ENCODE results near the gene SPTB. TPM values are rescaled to one million over a fixed set of nuclear protein-coding genes. Genes with fewer than 3 reads are reported as not detected.

SPTB gene
- total and polyA plus RNA-seq, 2 experiments from 2014 or later: 1.1 to 1.7 TPM

DNA sequence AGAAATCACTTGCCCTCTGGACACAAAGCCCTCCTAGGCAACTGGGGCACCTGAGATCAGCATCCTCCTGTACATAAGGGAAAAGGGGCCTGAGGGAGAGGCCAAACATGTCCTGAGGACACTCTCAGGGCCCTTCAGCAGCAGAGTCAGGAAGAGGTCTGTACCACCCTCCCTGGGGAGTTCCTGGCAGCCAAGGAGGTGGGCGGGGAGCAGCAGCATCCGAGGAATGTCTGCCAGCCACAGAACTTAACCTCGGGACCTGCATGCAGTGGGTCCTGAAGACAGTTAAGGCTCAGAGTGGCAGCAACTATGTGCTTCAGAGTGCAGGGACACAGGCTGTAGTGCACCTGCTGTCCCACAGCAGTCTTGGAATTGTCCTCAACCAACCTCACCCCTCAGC is 62.1 kb downstream of the SPTB start:
- Histone ChIP-seq H3K27ac (no peak overlapping the region), H3K9me2 (replicated peaks; ENCODE audit: insufficient read depth) (no peaks in the 10 kb centered on the region), H2AFZ (no peak overlapping the region), H3K4me2 (no peak overlapping the region), H3K4me3 (no peak overlapping the region), H3K36me3 (replicated peaks; ENCODE audit: insufficient read depth, low read depth) (no peaks in the 10 kb centered on the region), H3K9me3 (ENCODE audit: low read depth) (no peaks in the 10 kb centered on the region), H3K27me3 (no peaks in the 10 kb centered on the region), H4K20me1 (ENCODE audit: insufficient read depth, poor library complexity, severe bottlenecking) (no peaks in the 10 kb centered on the region), H3K79me2 (no peaks in the 10 kb centered on the region), H3K4me1 (ENCODE audit: insufficient read depth) (no peaks in the 10 kb centered on the region)
- no peak for DNase-seq (ENCODE audit: low spot score)
- 66% methylated on average over 3 of the region's 3 CpGs for WGBS (ENCODE audit: low lambda C conversion rate, missing lambda C conversion rate)
- TF ChIP-seq EZH2phosphoT487 (IDR thresholded peaks at IDR 0.05; ENCODE audit: low read depth, severe bottlenecking, unreplicated experiment): no peak
- TF ChIP-seq, protein P1, sequence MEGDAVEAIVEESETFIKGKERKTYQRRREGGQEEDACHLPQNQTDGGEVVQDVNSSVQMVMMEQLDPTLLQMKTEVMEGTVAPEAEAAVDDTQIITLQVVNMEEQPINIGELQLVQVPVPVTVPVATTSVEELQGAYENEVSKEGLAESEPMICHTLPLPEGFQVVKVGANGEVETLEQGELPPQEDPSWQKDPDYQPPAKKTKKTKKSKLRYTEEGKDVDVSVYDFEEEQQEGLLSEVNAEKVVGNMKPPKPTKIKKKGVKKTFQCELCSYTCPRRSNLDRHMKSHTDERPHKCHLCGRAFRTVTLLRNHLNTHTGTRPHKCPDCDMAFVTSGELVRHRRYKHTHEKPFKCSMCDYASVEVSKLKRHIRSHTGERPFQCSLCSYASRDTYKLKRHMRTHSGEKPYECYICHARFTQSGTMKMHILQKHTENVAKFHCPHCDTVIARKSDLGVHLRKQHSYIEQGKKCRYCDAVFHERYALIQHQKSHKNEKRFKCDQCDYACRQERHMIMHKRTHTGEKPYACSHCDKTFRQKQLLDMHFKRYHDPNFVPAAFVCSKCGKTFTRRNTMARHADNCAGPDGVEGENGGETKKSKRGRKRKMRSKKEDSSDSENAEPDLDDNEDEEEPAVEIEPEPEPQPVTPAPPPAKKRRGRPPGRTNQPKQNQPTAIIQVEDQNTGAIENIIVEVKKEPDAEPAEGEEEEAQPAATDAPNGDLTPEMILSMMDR (IDR thresholded peaks at IDR 0.05; ENCODE audit: poor library complexity): no peak
- no peak for TF ChIP-seq EZH2 (IDR thresholded peaks at IDR 0.05; ENCODE audit: borderline replicate concordance)

DNA sequence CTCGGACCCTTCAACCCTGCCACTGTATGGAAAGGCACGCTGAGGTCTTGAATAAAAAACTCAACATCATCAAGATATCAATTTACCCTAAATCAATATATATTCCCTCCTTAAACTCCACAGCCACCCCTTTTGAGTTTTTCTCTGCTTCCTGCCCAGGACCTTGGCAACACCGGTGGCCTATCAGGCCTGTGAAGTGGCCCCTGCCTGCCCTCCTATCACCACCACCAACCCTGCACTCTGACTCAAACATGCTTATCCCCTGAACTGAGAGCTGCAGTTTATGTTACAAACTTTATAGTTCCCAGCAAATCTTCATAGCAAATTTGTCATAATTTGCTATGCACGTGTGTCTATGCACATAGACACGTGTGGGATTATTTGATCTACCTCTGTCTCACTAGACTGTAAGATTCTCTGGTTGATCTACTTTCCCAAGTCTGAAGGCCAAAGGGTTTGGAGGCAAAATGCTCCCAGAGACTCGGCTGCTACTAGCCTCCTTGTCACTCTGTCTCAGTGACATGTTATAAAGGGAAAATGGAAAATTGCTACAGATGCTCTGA is 63.4 kb downstream of the SPTB start:
- Histone ChIP-seq H3K79me2 (no peaks in the 10 kb centered on the region), H3K27me3 (no peaks in the 10 kb centered on the region), H3K27ac (no peak overlapping the region), H2AFZ (no peak overlapping the region), H3K4me3 (no peak overlapping the region), H3K4me1 (ENCODE audit: insufficient read depth) (no peaks in the 10 kb centered on the region), H3K4me2 (no peak overlapping the region), H4K20me1 (ENCODE audit: insufficient read depth, poor library complexity, severe bottlenecking) (no peaks in the 10 kb centered on the region), H3K36me3 (replicated peaks; ENCODE audit: insufficient read depth, low read depth) (no peaks in the 10 kb centered on the region), H3K9me3 (ENCODE audit: low read depth) (no peaks in the 10 kb centered on the region), H3K9me2 (replicated peaks; ENCODE audit: insufficient read depth) (no peaks in the 10 kb centered on the region)
- WGBS (ENCODE audit: low lambda C conversion rate, missing lambda C conversion rate): 89% methylated on average over 6 of the region's 6 CpGs
- DNase-seq (ENCODE audit: low spot score): no peak
- TF ChIP-seq EZH2 (IDR thresholded peaks at IDR 0.05; ENCODE audit: borderline replicate concordance): no peak
- no peak for TF ChIP-seq EZH2phosphoT487 (IDR thresholded peaks at IDR 0.05; ENCODE audit: low read depth, severe bottlenecking, unreplicated experiment)
- TF ChIP-seq, protein P1 (IDR thresholded peaks at IDR 0.05; ENCODE audit: poor library complexity): no peak

DNA sequence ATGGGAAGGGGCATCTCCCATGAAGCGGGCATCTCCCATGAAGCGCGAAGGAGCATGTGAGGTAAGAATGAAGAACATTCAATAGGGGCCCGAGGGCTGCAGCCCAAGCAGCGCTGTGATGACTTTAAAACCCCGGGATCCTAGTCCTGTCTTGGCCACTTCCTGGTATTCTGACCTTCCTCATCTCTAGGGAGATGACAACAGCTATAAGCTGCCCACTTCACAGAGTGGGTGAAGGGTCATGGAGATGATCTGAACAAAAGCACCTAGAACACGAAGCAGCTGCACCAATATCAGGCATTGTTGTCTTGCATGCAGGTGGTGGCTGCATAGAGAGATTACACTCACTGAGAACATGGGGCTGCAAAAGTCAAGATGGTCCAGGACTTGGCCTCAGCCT is 64.5 kb downstream of the SPTB start:
- no peak overlapping the region for H3K4me2 ChIP-seq
- H3K4me1 ChIP-seq (ENCODE audit: insufficient read depth): no peaks in the 10 kb centered on the region
- H3K79me2 ChIP-seq: no peaks in the 10 kb centered on the region
- no peaks in the 10 kb centered on the region for H3K36me3 ChIP-seq (replicated peaks; ENCODE audit: insufficient read depth, low read depth)
- no peaks in the 10 kb centered on the region for H3K9me2 ChIP-seq (replicated peaks; ENCODE audit: insufficient read depth)
- TF ChIP-seq EZH2 (IDR thresholded peaks at IDR 0.05; ENCODE audit: borderline replicate concordance) (no peak), EZH2phosphoT487 (IDR thresholded peaks at IDR 0.05; ENCODE audit: low read depth, severe bottlenecking, unreplicated experiment) (no peak)
- TF ChIP-seq, protein P1 (IDR thresholded peaks at IDR 0.05; ENCODE audit: poor library complexity): no peak
- no peaks in the 10 kb centered on the region for H4K20me1 ChIP-seq (ENCODE audit: insufficient read depth, poor library complexity, severe bottlenecking)
- no peak overlapping the region for H3K27ac ChIP-seq
- DNase-seq (ENCODE audit: low spot score): no peak
- no peaks in the 10 kb centered on the region for H3K9me3 ChIP-seq (ENCODE audit: low read depth)
- WGBS (ENCODE audit: low lambda C conversion rate, missing lambda C conversion rate): 88% methylated on average over 6 of the region's 7 CpGs
- no peak overlapping the region for H2AFZ ChIP-seq
- H3K4me3 ChIP-seq: no peak overlapping the region
- no peaks in the 10 kb centered on the region for H3K27me3 ChIP-seq

All from hepatocyte (in vitro differentiated cells).